ENCODE measurements around the gene IQCK.

DNA sequence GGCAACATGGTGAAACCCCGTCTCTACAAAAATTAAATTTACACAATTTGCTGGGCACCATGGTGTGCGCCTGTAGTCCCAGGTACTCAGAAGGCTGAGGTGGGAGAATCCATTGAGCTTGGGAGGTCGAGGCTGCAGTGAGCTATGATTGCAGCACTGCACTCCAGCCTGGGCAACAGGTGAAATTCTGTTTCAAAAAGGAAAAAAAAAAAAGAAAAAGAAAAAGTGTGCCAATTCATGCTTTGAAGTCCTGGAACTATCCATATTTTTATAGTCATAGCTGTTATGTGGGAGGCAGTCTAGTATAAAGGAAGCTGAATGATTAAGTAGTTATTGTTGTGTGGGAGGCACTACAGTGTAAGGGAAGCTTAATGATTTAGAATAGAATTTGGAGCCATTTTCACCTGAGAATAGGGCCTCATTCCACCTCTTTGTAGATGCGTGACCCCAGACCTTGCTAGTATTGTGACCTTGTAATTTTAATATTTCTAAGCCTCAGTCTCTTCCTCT, 31.6 kb downstream of the IQCK start:
- no peak for TF ChIP-seq TCF12 (IDR thresholded peaks at IDR 0.05; ENCODE audit: low read depth)
- TF ChIP-seq EP300 (IDR thresholded peaks at IDR 0.05; ENCODE audit: borderline replicate concordance): no peak
- no peak for TF ChIP-seq RAD21 (IDR thresholded peaks at IDR 0.05; ENCODE audit: low read depth)
- no peak for TF ChIP-seq TAF1 (IDR thresholded peaks at IDR 0.05; ENCODE audit: low read depth)
- TF ChIP-seq TEAD4 (IDR thresholded peaks at IDR 0.05): no peak
- no peak for TF ChIP-seq YY1 (IDR thresholded peaks at IDR 0.05; ENCODE audit: low read depth)
- TF ChIP-seq, protein P1, sequence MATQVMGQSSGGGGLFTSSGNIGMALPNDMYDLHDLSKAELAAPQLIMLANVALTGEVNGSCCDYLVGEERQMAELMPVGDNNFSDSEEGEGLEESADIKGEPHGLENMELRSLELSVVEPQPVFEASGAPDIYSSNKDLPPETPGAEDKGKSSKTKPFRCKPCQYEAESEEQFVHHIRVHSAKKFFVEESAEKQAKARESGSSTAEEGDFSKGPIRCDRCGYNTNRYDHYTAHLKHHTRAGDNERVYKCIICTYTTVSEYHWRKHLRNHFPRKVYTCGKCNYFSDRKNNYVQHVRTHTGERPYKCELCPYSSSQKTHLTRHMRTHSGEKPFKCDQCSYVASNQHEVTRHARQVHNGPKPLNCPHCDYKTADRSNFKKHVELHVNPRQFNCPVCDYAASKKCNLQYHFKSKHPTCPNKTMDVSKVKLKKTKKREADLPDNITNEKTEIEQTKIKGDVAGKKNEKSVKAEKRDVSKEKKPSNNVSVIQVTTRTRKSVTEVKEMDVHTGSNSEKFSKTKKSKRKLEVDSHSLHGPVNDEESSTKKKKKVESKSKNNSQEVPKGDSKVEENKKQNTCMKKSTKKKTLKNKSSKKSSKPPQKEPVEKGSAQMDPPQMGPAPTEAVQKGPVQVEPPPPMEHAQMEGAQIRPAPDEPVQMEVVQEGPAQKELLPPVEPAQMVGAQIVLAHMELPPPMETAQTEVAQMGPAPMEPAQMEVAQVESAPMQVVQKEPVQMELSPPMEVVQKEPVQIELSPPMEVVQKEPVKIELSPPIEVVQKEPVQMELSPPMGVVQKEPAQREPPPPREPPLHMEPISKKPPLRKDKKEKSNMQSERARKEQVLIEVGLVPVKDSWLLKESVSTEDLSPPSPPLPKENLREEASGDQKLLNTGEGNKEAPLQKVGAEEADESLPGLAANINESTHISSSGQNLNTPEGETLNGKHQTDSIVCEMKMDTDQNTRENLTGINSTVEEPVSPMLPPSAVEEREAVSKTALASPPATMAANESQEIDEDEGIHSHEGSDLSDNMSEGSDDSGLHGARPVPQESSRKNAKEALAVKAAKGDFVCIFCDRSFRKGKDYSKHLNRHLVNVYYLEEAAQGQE (IDR thresholded peaks at IDR 0.05; ENCODE audit: low read depth): no peak
- TF ChIP-seq CEBPB (IDR thresholded peaks at IDR 0.05): no peak
- TF ChIP-seq, protein P2, sequence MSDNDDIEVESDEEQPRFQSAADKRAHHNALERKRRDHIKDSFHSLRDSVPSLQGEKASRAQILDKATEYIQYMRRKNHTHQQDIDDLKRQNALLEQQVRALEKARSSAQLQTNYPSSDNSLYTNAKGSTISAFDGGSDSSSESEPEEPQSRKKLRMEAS (IDR thresholded peaks at IDR 0.05): no peak
- TF ChIP-seq ZBTB7A (IDR thresholded peaks at IDR 0.05; ENCODE audit: low read depth): no peak
- TF ChIP-seq FOXM1 (IDR thresholded peaks at IDR 0.05; ENCODE audit: borderline replicate concordance, low read depth): no peak
- no peak for TF ChIP-seq EGR1 (IDR thresholded peaks at IDR 0.05)
- TF ChIP-seq, protein P3, sequence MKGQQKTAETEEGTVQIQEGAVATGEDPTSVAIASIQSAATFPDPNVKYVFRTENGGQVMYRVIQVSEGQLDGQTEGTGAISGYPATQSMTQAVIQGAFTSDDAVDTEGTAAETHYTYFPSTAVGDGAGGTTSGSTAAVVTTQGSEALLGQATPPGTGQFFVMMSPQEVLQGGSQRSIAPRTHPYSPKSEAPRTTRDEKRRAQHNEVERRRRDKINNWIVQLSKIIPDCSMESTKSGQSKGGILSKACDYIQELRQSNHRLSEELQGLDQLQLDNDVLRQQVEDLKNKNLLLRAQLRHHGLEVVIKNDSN (IDR thresholded peaks at IDR 0.05): no peak
- TF ChIP-seq CREB1 (IDR thresholded peaks at IDR 0.05; ENCODE audit: low read depth): no peak

All from Ishikawa (cell line).